Effector memory CD4-positive, alpha-beta T cell (primary cell): ENCODE data around the gene PLB1.
A peak's percentile ranks its signal among the peaks of the same experiment; 100 is the strongest.

ENCODE experiments used
- DNase-seq, 3 donors: peaks; one replicate each; pipeline ENCODE4 v3.0.0-alpha.2; 2020
- H3K27ac ChIP-seq: 2 replicates; pipeline ENCODE4 v1.7.0; 2013; ENCODE audit warnings: mild to moderate bottlenecking, low read length, moderate library complexity; ENCODE audit not compliant: insufficient read depth, poor library complexity, severe bottlenecking
- H3K27me3 ChIP-seq: replicated peaks from 2 replicates; pipeline ENCODE4 v1.7.0; 2013; ENCODE audit warnings: mild to moderate bottlenecking, low read length; ENCODE audit not compliant: insufficient read depth, control insufficient read depth, poor library complexity, severe bottlenecking
- H3K36me3 ChIP-seq: 2 replicates; pipeline ENCODE4 v1.7.0; 2013; ENCODE audit warnings: mild to moderate bottlenecking, low read length, moderate library complexity; ENCODE audit not compliant: control insufficient read depth, insufficient read depth
- H3K4me1 ChIP-seq: 2 replicates; pipeline ENCODE4 v1.7.0; 2013; ENCODE audit warnings: low read length, mild to moderate bottlenecking; ENCODE audit not compliant: control insufficient read depth, insufficient read depth, poor library complexity, severe bottlenecking
- H3K4me3 ChIP-seq: 2 replicates; pipeline ENCODE4 v1.7.0; 2013; ENCODE audit warnings: low read length, low read depth, mild to moderate bottlenecking; ENCODE audit not compliant: insufficient read depth, poor library complexity, severe bottlenecking
- H3K9me3 ChIP-seq: 2 replicates; pipeline ENCODE4 v1.7.0; 2013; ENCODE audit warnings: mild to moderate bottlenecking, low read length, moderate library complexity; ENCODE audit not compliant: control insufficient read depth

Gene PLB1

DNA sequence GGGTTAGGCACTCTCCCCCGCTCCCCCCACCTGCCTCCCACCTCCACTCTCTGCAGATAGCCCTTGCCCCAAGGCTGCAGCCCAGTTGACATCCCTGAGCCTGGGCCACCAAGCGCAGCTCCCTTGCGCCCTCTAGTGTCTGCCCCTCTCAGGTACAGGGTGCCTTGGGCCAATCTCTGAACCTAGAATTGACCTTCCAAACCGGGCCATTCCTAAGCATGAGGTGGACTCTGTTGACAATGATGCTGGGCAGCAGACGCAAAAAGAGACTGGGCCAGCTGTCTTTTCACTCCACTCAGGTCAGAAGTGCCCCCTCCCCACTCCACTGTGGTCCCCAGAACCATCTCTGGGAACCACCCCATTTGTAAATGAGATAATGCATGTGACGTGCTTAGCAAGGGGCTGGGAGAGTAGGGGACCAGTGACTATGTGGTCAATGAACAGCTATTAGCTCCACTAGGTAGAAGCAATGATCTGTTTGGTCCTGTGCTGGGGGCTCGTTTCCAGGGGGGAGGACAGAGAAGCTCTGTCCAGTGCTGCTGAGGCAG lies 43.3 kb upstream of the PLB1 start:
- Histone ChIP-seq H3K27ac (no peak overlapping the region), H3K36me3 (no peaks in the 10 kb centered on the region), H3K4me3 (no peak overlapping the region), H3K4me1 (no peaks in the 10 kb centered on the region), H3K9me3 (no peaks in the 10 kb centered on the region), H3K27me3 (no peaks in the 10 kb centered on the region)
- DNase-seq = peak; percentile 47 to 67 (median 59)

DNA sequence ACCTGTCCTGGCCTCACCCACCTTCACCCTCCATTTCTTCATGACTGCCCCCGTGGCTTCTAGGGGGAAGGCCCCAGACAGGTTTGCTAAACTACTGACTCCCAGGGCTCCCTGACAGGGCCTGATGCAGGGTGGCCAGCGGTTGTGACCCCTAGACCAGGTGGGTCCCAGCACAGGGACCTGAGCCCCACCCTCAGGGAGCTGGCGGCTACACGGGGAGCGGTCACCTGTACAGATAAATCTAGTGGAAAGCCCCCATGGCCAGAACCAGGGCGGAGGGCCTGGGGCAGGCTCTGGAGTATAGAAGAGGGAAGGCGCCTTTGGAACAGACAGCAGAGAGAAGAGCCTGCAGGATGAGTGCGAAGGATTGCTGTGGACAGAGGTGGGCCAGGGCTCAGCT lies 42.5 kb upstream of the PLB1 start:
- DNase-seq = no peak

GRCh38 chr2:28454016-28454930 lies 41.6 kb upstream of the PLB1 start:
- H3K4me1 ChIP-seq = no peaks in the 10 kb centered on the region
- no peak for DNase-seq
- no peaks in the 10 kb centered on the region for H3K27me3 ChIP-seq
- no peaks in the 10 kb centered on the region for H3K36me3 ChIP-seq
- no peaks in the 10 kb centered on the region for H3K9me3 ChIP-seq
- no peak overlapping the region for H3K27ac ChIP-seq
- H3K4me3 ChIP-seq = no peak overlapping the region

More for the DNA sequence above, 42.5 kb upstream of the PLB1 start:
- no peaks in the 10 kb centered on the region for H3K4me1 ChIP-seq
- H3K36me3 ChIP-seq = no peaks in the 10 kb centered on the region
- H3K27ac ChIP-seq = no peak overlapping the region
- no peaks in the 10 kb centered on the region for H3K27me3 ChIP-seq
- H3K4me3 ChIP-seq = no peak overlapping the region
- no peaks in the 10 kb centered on the region for H3K9me3 ChIP-seq

- Histone ChIP-seq H3K36me3 (no peaks in the 10 kb centered on the region), H3K9me3 (no peaks in the 10 kb centered on the region), H3K27me3 (no peaks in the 10 kb centered on the region), H3K4me3 (no peak overlapping the region), H3K27ac (no peak overlapping the region), H3K4me1 (no peaks in the 10 kb centered on the region)
- no peak for DNase-seq
Observed at GRCh38 chr2:28457237-28457636, 38.6 kb upstream of the PLB1 start.

- H3K27ac ChIP-seq = no peak overlapping the region
- peaks cover 4% of the 10 kb centered on the region for H3K4me1 ChIP-seq
- no peaks in the 10 kb centered on the region for H3K36me3 ChIP-seq
- H3K27me3 ChIP-seq = no peaks in the 10 kb centered on the region
- H3K4me3 ChIP-seq = no peak overlapping the region
- H3K9me3 ChIP-seq = no peaks in the 10 kb centered on the region
- no peak for DNase-seq
Observed at GRCh38 chr2:28461056-28461455, 34.8 kb upstream of the PLB1 start.

DNA sequence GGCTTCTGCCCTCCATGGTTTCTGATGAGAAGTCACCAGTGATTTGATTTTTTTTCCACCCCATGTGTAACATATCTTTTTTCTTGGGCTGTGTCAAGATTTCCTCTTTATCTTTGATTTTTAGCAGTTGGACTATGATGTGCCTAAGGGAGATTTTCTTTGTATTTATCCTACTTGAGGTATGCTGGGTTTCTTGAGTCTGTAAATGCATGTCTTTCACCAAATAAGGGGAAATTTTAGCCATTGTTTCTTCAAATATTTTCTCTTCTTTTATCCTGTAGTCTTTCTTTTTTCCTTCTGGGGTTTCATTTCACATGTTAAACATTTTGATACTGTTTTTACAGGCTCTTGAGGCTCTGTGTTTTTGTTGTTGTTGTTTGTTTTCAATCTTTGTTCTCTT lies 33.7 kb upstream of the PLB1 start:
- Histone ChIP-seq H3K36me3 (no peaks in the 10 kb centered on the region), H3K9me3 (no peaks in the 10 kb centered on the region), H3K27ac (no peak overlapping the region), H3K27me3 (no peaks in the 10 kb centered on the region), H3K4me1 (peaks cover 4% of the 10 kb centered on the region), H3K4me3 (no peak overlapping the region)
- DNase-seq = no peak

- Histone ChIP-seq H3K9me3 (no peaks in the 10 kb centered on the region), H3K27ac (no peak overlapping the region), H3K27me3 (no peaks in the 10 kb centered on the region), H3K4me3 (no peak overlapping the region), H3K36me3 (no peaks in the 10 kb centered on the region), H3K4me1 (peaks cover 4% of the 10 kb centered on the region)
- DNase-seq = no peak
Observed at GRCh38 chr2:28463211-28463816, 32.5 kb upstream of the PLB1 start.

DNA sequence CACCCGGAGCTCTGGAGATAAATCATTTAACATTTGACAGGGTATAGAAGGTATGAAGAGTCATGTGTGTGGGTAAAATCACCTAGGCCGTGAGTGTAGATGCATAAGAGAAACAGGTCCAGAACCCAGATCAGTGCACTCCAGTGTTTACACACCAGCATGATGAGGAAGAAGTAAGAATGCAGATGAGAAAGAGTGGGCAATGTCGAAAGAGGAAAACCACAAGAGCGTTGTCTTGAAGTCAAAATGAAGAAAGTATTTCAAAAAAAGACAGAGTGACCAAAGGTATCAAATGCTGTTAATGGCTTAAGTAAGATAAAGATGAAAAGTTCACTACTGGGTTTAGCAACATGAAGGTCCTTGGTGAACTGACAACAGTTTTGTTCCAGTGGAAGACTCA lies 32.0 kb upstream of the PLB1 start:
- H3K4me3 ChIP-seq = no peak overlapping the region
- H3K9me3 ChIP-seq = no peaks in the 10 kb centered on the region
- peaks cover 4% of the 10 kb centered on the region for H3K4me1 ChIP-seq
- H3K36me3 ChIP-seq = no peaks in the 10 kb centered on the region
- H3K27ac ChIP-seq = no peak overlapping the region
- no peaks in the 10 kb centered on the region for H3K27me3 ChIP-seq
- DNase-seq = no peak

- no peaks in the 10 kb centered on the region for H3K9me3 ChIP-seq
- no peaks in the 10 kb centered on the region for H3K36me3 ChIP-seq
- H3K4me3 ChIP-seq = no peak overlapping the region
- H3K4me1 ChIP-seq = peaks cover 4% of the 10 kb centered on the region
- H3K27me3 ChIP-seq = no peaks in the 10 kb centered on the region
- no peak overlapping the region for H3K27ac ChIP-seq
- DNase-seq = no peak
Observed at GRCh38 chr2:28465148-28465885, 30.5 kb upstream of the PLB1 start.
